GM19397 (cell line): ENCODE results near the gene SNRPD3.

ENCODE experiments used
- ATAC-seq: cut with Tn5 transposase; IDR thresholded peaks from one replicate; pipeline ENCODE4 v1.9.1; 2021; ENCODE audit warnings: mild to moderate bottlenecking, moderate library complexity; ENCODE audit not compliant: unreplicated experiment

Gene SNRPD3

GRCh38 chr22:24565077-24565476, 9.3 kb downstream of the SNRPD3 start:
- no peak for ATAC-seq

DNA sequence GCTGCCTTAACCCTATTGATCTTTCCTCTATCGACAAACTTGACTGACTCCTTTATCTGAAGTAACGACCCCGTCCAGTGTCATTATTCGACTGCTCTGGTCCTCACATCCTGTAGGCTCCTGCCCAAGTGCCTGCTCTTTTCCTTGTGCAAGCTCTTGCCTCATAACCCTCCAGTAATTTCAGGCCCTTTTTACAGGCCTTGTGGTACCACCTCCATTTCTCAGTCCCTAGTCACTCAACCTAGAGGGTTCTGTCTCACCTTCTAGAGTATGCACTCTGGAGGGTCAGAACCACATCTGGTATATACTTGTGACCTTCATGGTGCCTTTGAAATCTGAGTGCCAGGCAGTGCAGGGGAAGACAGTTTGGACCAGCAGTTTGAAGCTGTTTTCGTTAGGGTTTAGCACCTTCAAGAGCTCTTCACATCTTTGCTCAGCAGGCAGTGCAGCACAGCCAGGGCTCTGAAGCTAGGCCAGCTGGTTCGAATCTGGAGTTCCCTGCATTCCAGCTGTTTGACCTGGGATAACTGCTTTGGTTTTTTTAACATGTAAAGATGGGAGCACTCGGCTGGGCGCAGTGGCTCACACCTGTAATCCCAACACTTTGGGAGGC, 11.2 kb downstream of the SNRPD3 start:
- ATAC-seq: no peak

- no peak for ATAC-seq
These were observed 11.9 kb downstream of the SNRPD3 start for GRCh38 chr22:24567668-24568067.

GRCh38 chr22:24571266-24571665, 15.5 kb downstream of the SNRPD3 start:
- ATAC-seq: no peak

DNA sequence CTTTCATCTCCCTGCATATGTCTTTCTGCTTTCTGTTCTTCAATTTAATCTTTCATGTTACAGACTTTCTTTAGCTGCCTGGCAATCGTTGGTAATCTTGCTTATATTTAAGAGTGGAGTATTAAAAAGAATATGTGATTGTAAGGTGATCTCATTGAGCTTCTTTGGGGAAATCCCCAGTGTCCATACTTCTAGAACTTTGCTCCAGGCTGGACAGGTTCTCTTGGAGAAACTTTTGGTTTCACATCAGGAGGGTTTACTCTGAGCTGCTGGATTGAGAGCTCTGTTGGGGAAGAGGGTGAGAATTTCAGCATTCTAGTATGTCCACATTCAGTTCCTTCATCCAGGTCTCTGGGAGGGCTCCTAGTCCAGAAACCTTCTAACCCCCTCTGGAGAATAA, 21.0 kb downstream of the SNRPD3 start:
- ATAC-seq: no peak

GRCh38 chr22:24578355-24579257, 22.8 kb downstream of the SNRPD3 start:
- no peak for ATAC-seq

DNA sequence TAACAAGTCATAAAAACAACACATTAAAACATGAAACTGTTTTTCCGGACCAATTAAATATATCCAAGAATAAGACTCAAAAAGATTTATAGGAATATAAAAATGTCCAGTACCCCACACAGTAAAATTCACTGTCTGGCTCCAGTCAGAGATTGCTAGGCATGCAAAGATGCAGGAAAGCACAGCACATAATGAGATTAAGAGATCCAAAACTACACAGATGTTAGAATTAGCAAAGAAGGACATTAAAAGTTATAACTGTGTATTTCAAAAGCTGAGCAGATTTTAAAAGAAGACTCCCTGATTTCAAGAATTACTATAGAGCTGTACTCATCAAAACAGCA, 23.4 kb downstream of the SNRPD3 start:
- ATAC-seq: no peak

DNA sequence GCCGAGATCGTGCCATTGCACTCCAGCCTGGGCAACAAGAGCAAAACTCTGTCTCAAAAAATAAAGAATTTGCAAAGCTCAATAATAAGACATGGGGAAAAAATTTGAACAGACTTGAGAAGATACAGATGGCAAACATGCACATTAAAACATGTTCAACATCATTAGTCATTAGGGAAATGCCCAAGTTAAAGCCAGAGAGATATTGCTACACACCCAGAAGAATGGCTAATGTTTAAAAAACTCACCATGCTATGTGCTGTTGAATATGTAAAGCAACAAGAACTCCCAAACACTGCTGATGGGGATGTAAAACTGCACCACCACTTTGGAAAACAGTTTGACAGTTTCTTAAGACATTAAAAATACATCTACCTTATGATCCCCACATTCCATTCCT, 24.5 kb downstream of the SNRPD3 start:
- no peak for ATAC-seq

GRCh38 chr22:24582056-24582814, 26.4 kb downstream of the SNRPD3 start:
- no peak for ATAC-seq

DNA sequence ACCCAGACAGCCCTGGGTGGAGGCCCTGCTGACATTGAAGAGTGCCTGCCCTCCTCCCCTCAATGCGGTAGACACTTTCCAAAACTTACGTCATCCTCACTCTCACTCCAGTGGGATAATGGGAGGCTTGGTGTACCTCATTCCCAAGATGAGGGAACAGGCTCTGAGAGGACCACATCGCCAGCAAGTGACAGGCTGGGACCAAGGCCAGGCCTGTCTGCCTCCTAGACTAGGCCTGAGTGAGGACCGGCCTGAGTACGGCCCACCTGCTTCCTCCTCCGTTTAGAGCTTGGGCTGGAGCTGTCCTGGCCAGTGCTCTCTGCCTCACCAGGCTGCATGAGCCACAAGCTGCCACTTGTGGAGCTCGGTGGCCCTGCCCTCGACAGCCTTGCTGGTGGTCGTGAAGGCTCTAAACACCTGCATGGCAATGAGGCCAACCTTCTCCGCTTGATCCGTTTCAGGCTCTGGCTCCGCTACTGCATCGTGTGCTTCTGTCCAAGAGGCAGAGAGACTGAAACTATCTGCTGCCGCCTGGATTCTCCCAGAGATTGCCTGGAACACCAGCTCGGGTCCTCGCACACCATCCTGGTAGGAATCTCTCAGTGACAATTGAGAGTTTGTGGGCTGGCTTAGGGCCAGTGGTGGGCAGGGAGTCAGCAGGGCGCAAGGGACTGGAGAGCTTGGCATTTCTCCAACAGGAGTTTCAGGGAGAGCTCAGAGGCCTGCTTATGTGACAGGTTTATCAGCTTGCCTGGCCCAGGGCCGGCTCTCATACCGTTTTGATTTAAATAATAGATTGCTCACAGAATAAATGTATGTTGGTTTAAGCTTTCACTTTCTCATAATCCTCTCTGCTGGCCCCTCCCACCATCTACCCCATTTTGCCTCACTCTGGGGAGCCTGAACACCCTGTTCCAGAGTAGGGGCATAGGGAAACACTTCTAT, 27.7 kb downstream of the SNRPD3 start:
- ATAC-seq: no peak

GRCh38 chr22:24584166-24584790, 28.5 kb downstream of the SNRPD3 start:
- no peak for ATAC-seq

GRCh38 chr22:24584871-24585411, 29.1 kb downstream of the SNRPD3 start:
- ATAC-seq: no peak

GRCh38 chr22:24585461-24585860, 29.7 kb downstream of the SNRPD3 start:
- ATAC-seq: no peak

- ATAC-seq: no peak
These were observed 30.2 kb downstream of the SNRPD3 start for GRCh38 chr22:24585927-24586546.

- no peak for ATAC-seq
These were observed 31.5 kb downstream of the SNRPD3 start for GRCh38 chr22:24587251-24587650.

- ATAC-seq: no peak
These were observed 32.1 kb downstream of the SNRPD3 start for GRCh38 chr22:24587948-24588347.

DNA sequence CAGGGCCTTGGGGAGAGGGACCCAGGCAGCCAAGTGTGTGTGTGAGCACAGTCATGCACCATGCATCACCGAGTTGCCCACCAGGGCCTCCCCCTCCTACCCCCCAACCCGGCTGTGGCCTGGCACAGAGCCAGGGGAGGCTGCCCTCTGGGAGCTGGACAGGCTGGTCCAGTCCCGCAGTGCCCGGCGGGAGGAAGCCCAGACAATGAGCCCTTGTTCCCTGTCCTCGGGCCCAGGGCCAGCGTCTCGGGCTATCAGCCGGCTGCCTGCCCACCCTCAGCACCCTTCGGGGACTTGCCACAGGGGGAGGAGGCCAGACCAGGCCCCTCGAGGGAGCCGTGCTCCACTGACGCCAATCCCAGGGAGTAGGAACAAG, 32.6 kb downstream of the SNRPD3 start:
- ATAC-seq: no peak

DNA sequence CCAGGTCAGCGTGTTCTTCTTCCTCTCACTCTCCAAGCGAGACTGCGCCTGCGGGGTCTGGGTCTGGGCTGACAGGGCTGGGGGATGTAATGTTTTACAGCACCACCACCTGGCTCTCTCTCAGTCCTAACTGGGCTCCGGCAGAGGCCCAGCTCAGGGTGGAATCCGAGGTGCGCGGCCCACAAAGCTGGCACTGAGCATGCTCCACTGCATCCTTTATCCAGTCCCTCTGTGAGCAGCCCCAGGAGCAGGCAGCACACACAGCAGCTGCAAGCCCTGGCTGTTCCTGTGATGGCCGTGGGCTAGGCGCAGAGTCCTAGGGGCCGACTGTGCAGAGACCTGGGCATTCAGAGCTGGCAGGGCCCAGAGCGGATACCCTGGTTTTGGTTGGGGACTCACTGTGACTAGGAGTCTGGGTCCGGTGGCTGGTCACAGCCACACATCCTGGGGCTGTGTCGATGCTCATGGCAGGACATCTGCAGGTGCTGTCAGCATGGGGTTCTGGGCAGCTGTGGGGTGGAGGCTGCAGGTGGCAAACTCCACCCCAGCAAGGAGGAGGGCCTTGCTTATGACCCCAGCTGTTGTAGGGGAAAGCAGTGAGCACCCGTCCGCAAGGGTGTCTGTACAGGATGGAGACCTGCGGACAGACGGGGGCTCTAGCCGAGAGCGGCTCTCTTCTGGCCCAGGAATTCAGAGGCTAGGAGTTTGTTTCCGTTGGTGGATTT, 33.1 kb downstream of the SNRPD3 start:
- no peak for ATAC-seq

GRCh38 chr22:24589518-24590030, 33.8 kb downstream of the SNRPD3 start:
- ATAC-seq: no peak
